HG03280 (cell line): ENCODE measurements around the gene ACOT11.

ENCODE experiments used
- ATAC-seq: cut with Tn5 transposase; IDR thresholded peaks from one replicate; pipeline ENCODE4 v1.9.1; 2021; ENCODE audit warnings: mild to moderate bottlenecking, moderate library complexity; ENCODE audit not compliant: unreplicated experiment

Gene ACOT11

DNA sequence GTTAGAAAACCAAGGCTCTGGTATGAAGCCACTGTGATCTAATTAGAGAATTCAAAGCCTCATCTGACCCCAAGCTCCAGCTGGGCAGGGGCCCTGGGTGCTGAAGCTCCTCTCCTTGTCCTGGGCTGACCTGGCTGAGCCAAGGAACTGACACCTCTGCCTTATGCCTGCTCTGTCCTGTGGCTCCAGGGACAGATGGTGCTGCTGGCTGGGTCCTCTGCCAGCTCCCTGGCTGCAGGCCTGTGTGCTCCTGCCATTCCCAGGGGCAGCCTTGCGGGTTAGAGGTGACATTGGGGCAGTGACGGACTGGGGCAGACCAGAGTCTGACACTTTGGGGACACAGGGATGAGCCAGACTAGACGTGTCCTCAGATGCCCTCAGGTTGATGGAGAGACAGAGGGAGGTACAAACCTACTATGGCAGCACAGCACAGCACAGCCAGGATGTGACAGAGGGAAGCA is 11.8 kb downstream of the ACOT11 start:
- ATAC-seq: no peak

- ATAC-seq: no peak
Observed at GRCh38 chr1:54564312-54565112, 16.5 kb downstream of the ACOT11 start.

DNA sequence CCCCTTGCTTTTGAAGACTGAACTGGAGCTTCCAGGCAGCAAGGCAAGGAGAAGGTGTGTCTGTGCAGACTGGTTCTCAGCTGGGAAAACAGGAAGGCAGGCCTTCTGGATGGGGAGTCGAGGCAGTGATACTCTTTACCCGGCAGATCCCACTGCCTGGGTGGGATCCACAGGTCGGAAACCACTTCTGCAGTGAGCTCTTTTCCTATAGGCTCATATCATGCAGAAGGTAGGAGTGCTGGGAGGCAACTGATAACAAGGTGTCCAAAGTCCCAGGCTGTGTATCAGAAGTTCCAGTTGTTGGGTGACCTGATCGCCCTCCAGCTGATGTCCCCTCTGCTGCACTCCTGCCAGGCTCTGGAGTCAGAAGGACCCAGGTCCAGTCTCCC is 17.1 kb downstream of the ACOT11 start:
- ATAC-seq: no peak

GRCh38 chr1:54566438-54567141 is 18.6 kb downstream of the ACOT11 start:
- ATAC-seq: no peak

- ATAC-seq: no peak
Observed at GRCh38 chr1:54567961-54568360, 19.9 kb downstream of the ACOT11 start.

DNA sequence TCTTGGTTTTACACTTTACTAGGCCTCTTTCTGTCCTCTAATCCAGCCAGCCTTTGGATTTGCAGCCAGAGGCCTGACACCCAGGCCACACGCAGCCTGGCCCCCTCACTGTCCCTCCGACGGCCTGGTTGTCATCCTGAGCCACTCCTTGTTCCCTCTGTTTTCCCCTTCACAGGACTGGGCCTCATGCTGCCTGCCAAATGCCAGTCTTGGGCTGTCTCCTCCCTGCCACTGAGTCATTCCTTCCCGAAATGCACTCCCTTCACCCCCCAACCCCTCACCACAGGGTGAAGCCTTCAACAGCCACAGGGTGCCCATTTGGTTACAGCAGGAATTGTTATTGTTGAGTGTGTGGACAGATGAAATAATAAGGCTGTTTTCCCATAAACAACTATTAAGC is 21.3 kb downstream of the ACOT11 start:
- ATAC-seq: no peak

GRCh38 chr1:54570161-54570560 is 22.1 kb downstream of the ACOT11 start:
- no peak for ATAC-seq

- no peak for ATAC-seq
Observed at GRCh38 chr1:54571326-54571725, 23.3 kb downstream of the ACOT11 start.

DNA sequence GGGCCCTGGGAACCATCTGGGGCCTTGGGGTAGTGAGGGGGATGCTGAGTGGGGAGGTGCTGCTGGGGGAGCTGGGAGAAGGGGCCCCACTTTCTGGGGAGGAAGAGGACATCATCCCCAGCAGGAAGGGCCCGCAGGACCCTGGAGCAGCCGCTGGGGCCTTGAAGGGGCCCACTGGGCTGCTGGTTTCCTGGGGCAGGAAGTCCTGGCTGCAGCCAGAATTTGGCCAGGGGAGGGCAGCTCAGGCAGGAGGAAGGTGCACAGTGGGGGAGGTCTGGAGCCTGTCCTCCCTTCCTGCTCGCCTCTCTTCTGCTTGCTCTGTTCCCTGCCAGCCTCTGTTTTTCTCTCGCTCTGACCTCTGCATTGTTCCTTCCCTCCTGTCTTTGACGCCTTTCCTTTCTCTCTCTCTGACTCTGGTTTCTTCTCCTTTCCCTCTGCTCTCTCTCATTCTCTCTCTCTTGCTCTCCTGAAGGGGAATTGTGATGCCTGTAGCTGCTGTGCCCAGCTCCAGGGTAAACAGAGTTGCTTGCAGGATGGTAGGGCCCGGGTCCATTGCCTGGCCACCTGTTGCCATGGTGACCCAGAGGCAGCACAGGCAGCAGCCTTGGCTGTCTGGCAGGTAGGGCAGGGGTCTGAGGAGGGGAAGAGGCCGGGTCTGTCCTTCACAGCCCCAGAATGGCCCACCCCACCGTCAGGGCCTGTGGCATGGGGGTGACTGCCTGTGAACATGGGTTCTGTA is 23.9 kb downstream of the ACOT11 start:
- ATAC-seq: no peak

DNA sequence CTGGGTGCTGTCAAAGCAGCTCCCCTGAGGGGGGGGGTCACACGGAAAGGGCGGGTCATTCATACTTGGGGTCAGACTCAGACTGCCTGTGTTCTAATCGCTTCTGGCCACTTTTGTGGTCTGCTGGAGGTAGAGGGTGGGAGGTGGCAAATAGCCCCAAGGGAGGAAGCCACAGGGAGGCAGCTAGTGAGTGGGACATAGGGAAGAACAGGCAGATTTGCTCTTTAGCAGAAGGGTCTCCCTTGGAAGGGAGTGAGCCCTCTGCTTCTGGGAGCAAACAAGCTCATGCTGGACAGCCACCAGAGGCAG is 24.5 kb downstream of the ACOT11 start:
- no peak for ATAC-seq

DNA sequence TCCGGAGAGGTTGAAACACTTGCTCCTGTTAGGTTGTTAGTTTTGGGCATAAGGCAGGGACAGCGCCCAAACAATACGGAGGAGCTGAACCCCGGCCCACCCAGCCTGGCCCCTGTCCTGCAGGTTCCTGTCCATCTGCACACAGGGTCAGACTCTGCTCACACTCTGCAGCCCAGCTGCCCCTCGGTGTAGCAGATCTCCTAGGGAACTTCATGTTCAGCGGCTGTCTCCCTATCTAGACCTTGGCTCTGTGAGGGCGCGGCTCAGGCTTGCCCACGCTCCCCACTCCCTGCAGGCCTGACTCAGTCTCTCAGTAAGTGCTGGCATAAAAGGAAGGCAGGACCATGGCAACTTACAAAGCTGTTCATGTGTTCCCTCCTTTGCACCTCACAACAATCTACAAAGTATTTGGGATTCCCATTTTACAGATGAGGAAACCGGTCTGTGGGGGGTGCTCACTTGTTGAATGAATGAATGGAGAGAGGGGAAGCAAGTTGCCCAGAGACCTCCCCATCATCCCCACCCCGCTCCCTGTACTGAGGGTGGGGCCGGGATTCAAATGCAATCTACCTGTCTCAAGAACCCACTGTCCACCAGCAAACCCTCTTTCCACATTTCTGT is 26.2 kb downstream of the ACOT11 start:
- no peak for ATAC-seq

DNA sequence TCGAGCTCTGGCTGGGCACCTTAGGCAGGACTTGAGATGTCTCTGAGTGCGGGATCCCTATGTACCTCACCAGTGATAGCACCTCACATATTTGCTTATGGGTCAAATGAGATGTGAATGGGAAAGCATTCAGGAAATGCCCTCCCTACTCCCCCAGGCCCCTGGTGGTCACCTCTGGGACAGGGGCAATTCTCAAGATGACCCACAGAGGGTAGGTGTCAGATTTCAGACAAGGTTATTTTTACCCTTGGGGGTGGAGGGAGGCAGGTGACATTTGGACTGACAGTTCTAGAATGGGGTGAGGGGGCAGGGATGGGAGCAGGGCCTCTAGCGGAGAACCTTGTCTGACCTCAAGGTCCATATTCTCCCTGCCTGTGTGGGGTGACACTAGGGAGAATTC is 27.1 kb downstream of the ACOT11 start:
- ATAC-seq: no peak

DNA sequence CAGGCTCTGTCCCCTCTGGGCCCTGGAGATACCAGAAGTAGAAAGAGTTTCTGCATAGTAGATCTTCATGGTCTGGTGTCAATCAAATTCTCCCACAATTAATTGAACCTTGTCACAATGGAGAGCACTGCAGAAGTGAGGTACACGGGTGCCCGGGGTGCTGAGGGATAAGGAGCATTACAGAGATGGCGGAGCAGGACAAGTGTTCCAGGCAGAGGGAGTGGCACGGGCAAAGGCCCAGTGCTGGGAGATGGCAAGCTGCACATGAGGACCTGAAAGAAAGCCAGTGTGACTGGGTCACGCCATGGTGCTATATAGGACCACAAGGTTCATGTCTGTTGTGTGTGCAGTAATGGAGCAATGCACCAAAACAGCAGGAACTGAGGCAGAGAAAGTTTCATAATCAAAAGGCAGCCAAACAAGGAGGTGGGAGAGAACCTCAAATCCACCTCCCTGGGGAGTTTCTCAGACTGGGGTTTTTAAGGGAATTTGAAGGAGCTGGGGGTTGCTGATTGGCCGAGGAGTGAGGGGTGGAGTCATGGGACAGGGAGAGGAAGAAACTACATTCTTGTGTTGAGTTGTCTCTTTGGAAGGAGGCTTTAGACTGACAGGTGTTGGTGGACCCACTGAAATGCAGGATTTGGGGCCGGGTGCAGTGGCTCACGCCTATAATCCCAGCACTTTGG is 27.7 kb downstream of the ACOT11 start:
- no peak for ATAC-seq

GRCh38 chr1:54577612-54578011 is 29.6 kb downstream of the ACOT11 start:
- ATAC-seq: no peak

DNA sequence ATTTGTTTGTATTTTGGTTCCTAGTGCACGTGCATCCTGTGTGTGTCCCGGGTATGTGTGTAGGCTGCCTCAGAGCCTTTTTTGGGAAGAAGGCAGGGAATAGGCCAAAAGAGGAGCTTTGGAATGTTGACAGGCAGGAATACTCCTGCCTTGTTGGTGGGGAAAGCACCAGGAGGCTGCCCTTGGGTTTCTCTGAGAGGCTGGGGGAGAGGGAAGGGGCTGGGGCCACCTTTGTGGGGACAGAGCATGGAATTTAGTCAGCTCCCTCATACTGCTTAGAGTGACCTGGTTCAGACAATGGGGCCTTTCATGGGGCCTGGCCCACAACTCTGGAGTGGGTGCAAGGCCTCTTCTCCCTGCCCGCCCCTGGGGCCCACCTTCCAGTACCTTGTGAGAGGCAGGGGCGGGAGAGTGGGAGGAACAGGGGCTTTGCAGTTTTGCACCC is 31.3 kb downstream of the ACOT11 start:
- no peak for ATAC-seq

GRCh38 chr1:54580856-54581550 is 33.0 kb downstream of the ACOT11 start:
- ATAC-seq: no peak

DNA sequence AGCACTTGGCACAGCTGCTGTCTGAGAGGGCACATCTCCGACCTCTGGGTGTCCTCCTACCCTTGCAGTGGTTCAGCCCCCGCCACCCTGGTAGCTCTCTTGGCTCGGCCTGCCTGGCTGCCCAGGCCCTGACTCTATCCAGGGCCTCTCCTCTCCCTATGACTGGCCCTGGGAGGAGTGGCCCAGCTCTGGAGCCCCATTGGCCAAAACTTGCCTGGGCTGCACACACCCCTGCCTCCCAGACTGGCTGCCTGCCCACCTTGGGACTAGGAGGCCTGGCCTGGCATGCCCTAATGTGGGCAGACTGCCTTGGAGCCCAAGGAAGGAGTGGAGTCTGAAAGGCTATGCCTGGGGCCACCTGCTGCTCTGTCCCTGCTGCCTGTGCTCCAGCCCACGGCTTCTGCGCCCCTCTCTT is 33.6 kb downstream of the ACOT11 start:
- ATAC-seq: no peak

- ATAC-seq: no peak
Observed at GRCh38 chr1:54582566-54583306, 34.7 kb downstream of the ACOT11 start.

- ATAC-seq: no peak
Observed at GRCh38 chr1:54583307-54583686, 35.3 kb downstream of the ACOT11 start.

- ATAC-seq: no peak
Observed at GRCh38 chr1:54583871-54584270, 35.8 kb downstream of the ACOT11 start.
